ENCODE results near the gene DYNC1LI2. TPM values are rescaled to one million over a fixed set of nuclear protein-coding genes. Genes with fewer than 3 reads are reported as not detected.

The DYNC1LI2 gene
- total and polyA plus RNA-seq, 9 of the 15 experiments (the other 6 are each of a cell fraction or from before 2014, with no cell fraction given) = 5.1 to 48.9 (median 38.2) TPM

GRCh38 chr16:66687906-66688625 lies 63.3 kb downstream of the DYNC1LI2 start:
- peak in 2 of 4 experiments; percentile 51 to 59 for DNase-seq (ENCODE audit: extremely low read depth in 1 of 4, low spot score in 3 of 4)
- ATAC-seq = peak; percentile 74
- WGBS (ENCODE audit: insufficient coverage, low coverage, missing lambda C conversion rate) = 60% methylated on average over 8 of the region's 9 CpGs
- in situ Hi-C loops (cut with MboI) (no loop called here), intact Hi-C loops (cut with micrococcal nuclease) (no loop called here)
- H4K20me1 ChIP-seq (replicated peaks; ENCODE audit: control insufficient read depth, insufficient read depth, low read length) = 0 out of 2 replicates have a peak, but pooled peaks cover 3% of the 10 kb centered on the region
- no peaks in the 10 kb centered on the region for H3K9me3 ChIP-seq (replicated peaks; ENCODE audit: control insufficient read depth, insufficient read depth, low read depth, low read length)
- POLR2A ChIA-PET = interaction anchor here (0.6 to 1.3 kb wide), 7 partner anchors 10 to 283 kb away, joined by 3 read pairs; no protein-coding TSS in a partner anchor
- H3K27ac ChIP-seq (ENCODE audit: extremely low read depth, low read depth, low read length) = peak overlapping the region; percentile 21; the same call in 1 of the 3 replicates
- no peaks in the 10 kb centered on the region; the same call in 2 of the 3 replicates for H3K36me3 ChIP-seq (ENCODE audit: control insufficient read depth, insufficient read depth, low read length)
- H3K4me2 ChIP-seq (ENCODE audit: insufficient read depth, low read length) = peak overlapping the region; percentile 33; the same call in 1 of the 2 replicates
- BruUV-seq (replicated peaks) = no TSS peak
- H3K9ac ChIP-seq (ENCODE audit: insufficient read depth in 1 of 2, low read depth in 2 of 2, low read length in 2 of 2) = peak overlapping the region in 1 of 2 experiments; percentile 65; a peak in 1 of 4 replicates
- CTCF ChIA-PET (ENCODE audit: low intra/inter-chr PET ratio) = interaction anchor here (0.6 kb wide), 1 partner anchor 209 kb away, joined by 3 read pairs; no protein-coding TSS in a partner anchor
- peaks cover 2 to 9% of the 10 kb centered on the region in 2 experiments; a peak in 3 of 5 replicates for H3K4me1 ChIP-seq (replicated peaks in 1 of 2; ENCODE audit: control insufficient read depth in 2 of 2, insufficient read depth in 2 of 2, low read length in 2 of 2)
- peak; percentile 72 for FAIRE-seq
- H3K27me3 ChIP-seq (ENCODE audit: control insufficient read depth in 2 of 2, insufficient read depth in 2 of 2, low read length in 2 of 2) = no peaks in the 10 kb centered on the region
- H3K79me2 ChIP-seq (ENCODE audit: control insufficient read depth, insufficient read depth, low read length) = peaks cover 12% of the 10 kb centered on the region
- H2AFZ ChIP-seq (ENCODE audit: low read depth, low read length) = peak overlapping the region; percentile 54; the same call in 1 of the 2 replicates
- no peaks in the 10 kb centered on the region for H3K9me1 ChIP-seq (ENCODE audit: control insufficient read depth, insufficient read depth, low read length)
- no peak overlapping the region for H3K4me3 ChIP-seq
- TF ChIP-seq ZNF717 (CRISPR knock-in tag; IDR thresholded peaks at IDR 0.05) = no peak
- no peak for TF ChIP-seq ZNF766 (CRISPR knock-in tag; conservative IDR thresholded peaks at IDR 0.05)
- TF ChIP-seq ZNF174 (CRISPR knock-in tag; IDR thresholded peaks at IDR 0.05) = no peak
- no peak for TF ChIP-seq ZFX (CRISPR knock-in tag; IDR thresholded peaks at IDR 0.05)
- TF ChIP-seq RAD51 (IDR thresholded peaks at IDR 0.05; ENCODE audit: borderline replicate concordance, low read depth) = no peak
- no peak for TF ChIP-seq SP2 (IDR thresholded peaks at IDR 0.05; ENCODE audit: extremely low read depth, low read depth, low read length, poor library complexity, severe bottlenecking)
- no peak for TF ChIP-seq OTX1 (CRISPR knock-in tag; IDR thresholded peaks at IDR 0.05)
- TF ChIP-seq ZNF316 (IDR thresholded peaks at IDR 0.05) = 0 out of 2 replicates have a peak, but pooled peaks have one; percentile 3
- TF ChIP-seq ZNF224 (CRISPR knock-in tag; IDR thresholded peaks at IDR 0.05) = no peak
- no peak for TF ChIP-seq EZH2 (IDR thresholded peaks at IDR 0.05; ENCODE audit: borderline replicate concordance, low read depth, low read length)
- 0 out of 2 replicates have a peak, but pooled peaks have one; percentile 54 for TF ChIP-seq MTA1 (IDR thresholded peaks at IDR 0.05; ENCODE audit: borderline replicate concordance)
- no peak for TF ChIP-seq TBP (optimal IDR thresholded peaks at IDR 0.05; ENCODE audit: low read depth, low read length)
- TF ChIP-seq CTBP1 (IDR thresholded peaks at IDR 0.05; ENCODE audit: borderline replicate concordance) = peak; percentile 67
- no peak for TF ChIP-seq ZNF280A (IDR thresholded peaks at IDR 0.05; ENCODE audit: low read depth, partially characterized antibody)
- peak; percentile 68 for TF ChIP-seq EHMT2 (IDR thresholded peaks at IDR 0.05)
- 0 out of 2 replicates have a peak, but pooled peaks have one; percentile 12 for TF ChIP-seq JUN (IDR thresholded peaks at IDR 0.05; ENCODE audit: borderline replicate concordance, low read depth, low read length)
- TF ChIP-seq JUN (CRISPR knock-in tag; IDR thresholded peaks at IDR 0.05; ENCODE audit: borderline replicate concordance) = no peak
- no peak for TF ChIP-seq ZBTB8A (IDR thresholded peaks at IDR 0.05; ENCODE audit: partially characterized antibody)
- peak; percentile 33; the same call in 1 of the 2 replicates for TF ChIP-seq SNIP1 (IDR thresholded peaks at IDR 0.05; ENCODE audit: low read depth)
- peak; percentile 52; the same call in 1 of the 2 replicates for TF ChIP-seq PKNOX1 (IDR thresholded peaks at IDR 0.05)
- no peak for TF ChIP-seq CBFB (CRISPR knock-in tag; IDR thresholded peaks at IDR 0.05)
- no peak for TF ChIP-seq ATF1 (CRISPR knock-in tag; IDR thresholded peaks at IDR 0.05)
- TF ChIP-seq ATF1 (tag; IDR thresholded peaks at IDR 0.05) = peak; percentile 73

All from K562 (cell line).